ENCODE data around the gene FAM186B.
A peak's percentile ranks its signal among the peaks of the same experiment; 100 is the strongest.

Gene FAM186B

GRCh38 chr12:49643961-49644619 lies 38.7 kb upstream of the FAM186B start:
- in situ Hi-C loops (cut with MboI; ENCODE audit: low sequenced_read_pairs, unreplicated experiment) = loop anchor here (5.0 kb wide), 1 partner anchor 68 kb away; no protein-coding TSS in a partner anchor
- DNase-seq (ENCODE audit: low spot score) = no peak

DNA sequence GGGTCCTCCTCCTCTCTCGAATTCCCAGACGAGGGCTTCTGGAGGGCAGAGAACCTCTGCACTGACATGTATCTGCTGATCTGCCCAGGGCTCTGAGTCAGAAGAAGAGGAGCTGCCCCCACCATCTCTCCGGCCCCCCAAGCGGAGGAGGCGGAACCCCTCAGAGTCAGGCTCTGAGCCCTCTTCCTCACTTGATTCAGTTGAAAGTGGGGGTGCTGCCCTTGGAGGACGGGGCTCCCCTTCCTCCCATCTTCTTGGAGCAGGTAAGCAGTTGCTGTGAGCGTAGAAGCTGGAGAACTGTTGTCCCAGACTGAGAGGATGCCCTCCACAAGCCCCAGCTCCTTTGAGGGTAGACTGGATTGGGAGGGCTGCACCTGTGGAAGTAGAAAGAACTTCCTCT lies 37.7 kb upstream of the FAM186B start:
- TF ChIP-seq CTCF (IDR thresholded peaks at IDR 0.05; ENCODE audit: borderline replicate concordance, control extremely low read depth, extremely low read depth, insufficient read depth, missing control alignments) = no peak
- in situ Hi-C loops (cut with MboI; ENCODE audit: low sequenced_read_pairs, unreplicated experiment) = loop anchor here (5.0 kb wide), 1 partner anchor 69 kb away; no protein-coding TSS in a partner anchor
- no peak for DNase-seq (ENCODE audit: low spot score)

More at GRCh38 chr12:49643961-49644619, 38.7 kb upstream of the FAM186B start:
- TF ChIP-seq CTCF (IDR thresholded peaks at IDR 0.05; ENCODE audit: borderline replicate concordance, control extremely low read depth, extremely low read depth, insufficient read depth, missing control alignments) = no peak

GRCh38 chr12:49642370-49642802 lies 36.9 kb upstream of the FAM186B start:
- no peak for TF ChIP-seq CTCF (IDR thresholded peaks at IDR 0.05; ENCODE audit: borderline replicate concordance, control extremely low read depth, extremely low read depth, insufficient read depth, missing control alignments)
- no peak for DNase-seq (ENCODE audit: low spot score)
- in situ Hi-C loops (cut with MboI; ENCODE audit: low sequenced_read_pairs, unreplicated experiment) = loop anchor here (5.0 kb wide), 1 partner anchor 70 kb away; no protein-coding TSS in a partner anchor

GRCh38 chr12:49641748-49642369 lies 36.4 kb upstream of the FAM186B start:
- TF ChIP-seq CTCF (IDR thresholded peaks at IDR 0.05; ENCODE audit: borderline replicate concordance, control extremely low read depth, extremely low read depth, insufficient read depth, missing control alignments) = no peak
- no peak for DNase-seq (ENCODE audit: low spot score)
- in situ Hi-C loops (cut with MboI; ENCODE audit: low sequenced_read_pairs, unreplicated experiment) = loop anchor here (5.0 kb wide), 1 partner anchor 70 kb away; no protein-coding TSS in a partner anchor

DNA sequence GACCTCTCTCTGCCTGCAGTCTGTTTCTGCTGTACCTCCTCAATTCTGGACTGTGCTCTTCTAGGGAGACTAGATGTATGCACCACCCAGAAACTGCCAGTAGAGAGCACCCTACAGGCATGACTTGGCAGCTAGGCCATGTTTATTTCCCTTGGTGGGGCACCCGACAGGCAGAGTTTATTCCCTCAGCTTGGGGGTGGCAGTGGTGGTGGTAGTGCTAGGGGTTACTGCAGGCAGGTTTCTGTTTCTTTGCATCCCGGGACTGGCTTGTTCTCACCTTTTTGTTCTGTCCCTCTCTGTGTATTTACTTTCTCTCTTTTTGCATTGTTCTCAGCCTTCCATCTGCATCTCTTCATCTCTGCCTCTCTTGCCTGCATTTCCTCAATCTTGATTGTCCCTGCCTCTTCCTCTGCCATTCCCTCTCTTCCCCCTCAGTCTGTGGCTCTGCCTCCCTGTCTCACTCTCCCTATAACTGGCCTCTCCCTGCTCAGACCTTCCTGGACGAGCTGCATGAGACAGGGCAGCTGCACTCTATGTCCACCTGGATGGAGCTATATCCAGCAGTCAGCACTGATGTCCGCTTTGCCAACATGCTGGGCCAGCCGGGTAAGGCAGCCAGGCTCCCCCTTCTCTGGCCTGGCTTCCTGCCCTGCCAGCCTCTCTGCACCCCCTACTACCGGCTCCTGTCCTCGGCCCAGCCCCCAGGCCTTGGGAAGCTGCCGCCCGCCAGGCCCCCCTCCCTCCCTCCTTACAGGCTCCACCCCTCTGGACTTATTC lies 31.7 kb upstream of the FAM186B start:
- peak; percentile 61 for TF ChIP-seq CTCF (IDR thresholded peaks at IDR 0.05; ENCODE audit: borderline replicate concordance, control extremely low read depth, extremely low read depth, insufficient read depth, missing control alignments)
- DNase-seq (ENCODE audit: low spot score) = peak; percentile 86
- in situ Hi-C loops (cut with MboI; ENCODE audit: low sequenced_read_pairs, unreplicated experiment) = no loop called here

DNA sequence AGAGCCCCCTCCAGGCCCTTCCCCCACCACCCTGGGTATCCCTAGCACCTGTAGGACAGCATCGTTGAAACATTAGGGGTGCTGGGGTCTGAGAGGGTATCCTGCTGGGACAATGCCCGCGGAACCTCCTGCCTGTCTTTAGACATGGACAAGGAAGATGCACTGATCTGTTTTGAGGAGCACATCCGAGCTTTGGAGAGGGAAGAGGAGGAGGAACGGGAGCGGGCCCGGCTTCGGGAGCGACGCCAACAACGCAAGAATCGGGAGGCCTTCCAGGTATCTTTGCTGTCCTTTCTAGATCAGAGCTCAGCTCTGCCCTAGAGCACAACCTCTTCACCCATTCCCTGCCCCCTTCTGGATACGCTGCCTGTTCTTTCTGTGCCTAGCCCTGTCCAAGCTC lies 31.1 kb upstream of the FAM186B start:
- no peak for DNase-seq (ENCODE audit: low spot score)
- TF ChIP-seq CTCF (IDR thresholded peaks at IDR 0.05; ENCODE audit: borderline replicate concordance, control extremely low read depth, extremely low read depth, insufficient read depth, missing control alignments) = no peak
- in situ Hi-C loops (cut with MboI; ENCODE audit: low sequenced_read_pairs, unreplicated experiment) = no loop called here

Measured in GM13976 (cell line).